MG63 (cell line): ENCODE results near the gene FAM13A. TPM values are rescaled to one million over a fixed set of nuclear protein-coding genes. Genes with fewer than 3 reads are reported as not detected.
"Not testable (repeated sequence)": the region's sequence is repeated elsewhere in the genome, so short reads cannot be mapped to it uniquely, and the experiment has no call there.

Experiments used
- DNase-seq: peaks from one replicate; pipeline ENCODE4 v3.0.0-alpha.2; 2020
- H3K27me3 ChIP-seq: fragments of 250-450 bp; sonication (Bioruptor Pico); 2 replicates; pipeline ENCODE4 v1.5.1; 2020; ENCODE audit warnings: mild to moderate bottlenecking, moderate library complexity
- H3K36me3 ChIP-seq: fragments of 250-450 bp; sonication (Bioruptor Pico); 2 replicates; pipeline ENCODE4 v1.5.1; 2020; ENCODE audit warnings: mild to moderate bottlenecking, moderate library complexity
- H3K4me3 ChIP-seq: fragments of 250-450 bp; sonication (Bioruptor Pico); 2 replicates; pipeline ENCODE4 v1.5.1; 2020; ENCODE audit warnings: mild to moderate bottlenecking, moderate library complexity
- H3K9me3 ChIP-seq: fragments of 250-450 bp; sonication (Bioruptor Pico); 2 replicates; pipeline ENCODE4 v1.5.1; 2020; ENCODE audit warnings: mild to moderate bottlenecking, moderate library complexity
- total RNA-seq: library from RNA; depleted of rRNA; stranded (reverse); fragments of >200 nt; shearing (Covaris generic); gene quantifications from 2 replicates; pipeline ENCODE4 v1.2.3, GENCODE V29; 2014; ENCODE audit warnings: low replicate concordance

The FAM13A gene
- total RNA-seq, 1 experiment from 2014 or later: 6.4 TPM

DNA sequence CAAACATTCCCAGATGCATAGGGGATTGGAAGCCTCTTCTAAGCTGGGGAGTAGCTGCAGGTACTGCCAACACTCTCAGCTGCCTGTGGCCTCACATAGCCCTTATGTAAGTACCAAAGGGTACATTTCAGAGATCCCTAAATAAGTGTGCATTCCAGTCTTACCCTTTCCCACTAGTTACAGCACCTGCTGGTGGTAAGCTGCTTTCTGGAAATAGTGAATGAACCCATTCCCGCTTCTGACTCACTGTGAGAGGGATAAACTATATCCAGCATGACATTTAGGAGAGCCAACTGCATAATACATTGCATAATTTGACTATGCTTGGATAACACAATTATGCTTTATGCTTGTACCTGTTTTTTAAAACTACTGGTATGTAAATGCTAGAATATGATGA, 149.0 kb downstream of the FAM13A start:
- Histone ChIP-seq H3K36me3 (no peaks in the 10 kb centered on the region), H3K9me3 (no peaks in the 10 kb centered on the region), H3K4me3 (no peak overlapping the region), H3K27me3 (no peaks in the 10 kb centered on the region)
- peak; percentile 3 for DNase-seq

DNA sequence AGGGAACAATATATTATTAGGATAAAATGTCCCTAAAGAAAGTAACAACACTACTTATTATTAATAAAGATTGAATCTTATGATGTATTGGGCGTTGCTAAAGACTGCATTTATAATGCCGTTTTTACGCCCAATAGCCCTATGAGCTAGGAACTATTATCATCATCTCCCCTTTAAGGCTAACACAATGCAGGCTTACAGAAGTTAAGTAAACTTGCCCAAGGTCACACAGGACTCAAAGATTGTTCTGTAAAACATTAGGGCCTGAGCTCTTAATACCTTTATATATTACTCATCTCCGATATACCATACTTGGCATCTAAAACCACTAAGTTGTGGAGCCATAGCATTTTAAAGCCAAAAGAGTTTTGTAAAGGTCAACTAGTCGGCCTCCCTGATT, 149.5 kb downstream of the FAM13A start:
- H3K36me3 ChIP-seq: no peaks in the 10 kb centered on the region
- no peaks in the 10 kb centered on the region for H3K9me3 ChIP-seq
- no peak overlapping the region for H3K4me3 ChIP-seq
- H3K27me3 ChIP-seq: no peaks in the 10 kb centered on the region
- no peak for DNase-seq

DNA sequence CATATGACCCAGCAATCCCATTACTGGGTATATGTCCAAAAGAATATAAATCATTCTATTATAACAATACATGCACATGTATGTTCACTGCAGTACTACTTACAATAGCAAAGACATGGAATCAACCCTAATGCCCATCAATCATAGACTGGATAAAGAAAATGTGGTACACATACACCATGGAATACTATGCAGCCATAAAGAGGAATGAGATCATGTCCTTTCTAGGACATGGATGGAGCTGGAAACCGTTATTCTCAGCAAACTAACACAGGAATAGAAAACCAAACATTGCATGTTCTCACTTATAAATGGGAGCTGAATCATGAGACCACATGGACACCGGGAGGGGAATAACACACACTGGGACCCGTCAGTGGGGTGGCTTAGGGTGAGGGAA, 152.7 kb downstream of the FAM13A start:
- DNase-seq, H3K36me3 ChIP-seq, H3K27me3 ChIP-seq, H3K4me3 ChIP-seq, H3K9me3 ChIP-seq: not testable (repeated sequence)

DNA sequence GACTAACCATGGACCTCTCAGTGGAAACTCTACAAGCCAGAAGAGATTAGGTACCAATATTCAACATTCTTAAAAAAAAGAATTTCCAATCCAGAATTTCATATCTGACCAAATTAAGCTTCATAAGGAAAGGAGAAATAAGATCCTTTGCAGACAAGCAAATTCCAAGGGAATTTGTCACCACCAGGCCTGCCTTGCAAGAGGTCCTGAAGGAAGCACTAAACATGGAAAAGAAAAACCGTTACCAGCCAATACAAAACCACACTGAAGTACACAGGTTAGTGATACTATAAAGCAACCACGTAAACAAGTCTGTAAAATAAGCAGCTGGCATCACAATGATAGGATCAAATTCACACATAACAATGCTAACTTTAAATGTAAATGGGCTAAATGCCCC, 156.6 kb downstream of the FAM13A start:
- no peaks in the 10 kb centered on the region for H3K9me3 ChIP-seq
- H3K36me3 ChIP-seq: no peaks in the 10 kb centered on the region
- no peak overlapping the region for H3K4me3 ChIP-seq
- H3K27me3 ChIP-seq: no peaks in the 10 kb centered on the region
- DNase-seq: peak; percentile 10

- no peak overlapping the region for H3K4me3 ChIP-seq
- DNase-seq: no peak
These were observed 159.2 kb downstream of the FAM13A start for GRCh38 chr4:88897752-88898151.

GRCh38 chr4:88897180-88897579, 159.8 kb downstream of the FAM13A start:
- no peaks in the 10 kb centered on the region for H3K27me3 ChIP-seq
- H3K36me3 ChIP-seq: no peaks in the 10 kb centered on the region
- H3K9me3 ChIP-seq: no peaks in the 10 kb centered on the region
- no peak overlapping the region for H3K4me3 ChIP-seq
- no peak for DNase-seq

More at GRCh38 chr4:88897752-88898151, 159.2 kb downstream of the FAM13A start:
- no peaks in the 10 kb centered on the region for H3K9me3 ChIP-seq
- no peaks in the 10 kb centered on the region for H3K27me3 ChIP-seq
- H3K36me3 ChIP-seq: no peaks in the 10 kb centered on the region

DNA sequence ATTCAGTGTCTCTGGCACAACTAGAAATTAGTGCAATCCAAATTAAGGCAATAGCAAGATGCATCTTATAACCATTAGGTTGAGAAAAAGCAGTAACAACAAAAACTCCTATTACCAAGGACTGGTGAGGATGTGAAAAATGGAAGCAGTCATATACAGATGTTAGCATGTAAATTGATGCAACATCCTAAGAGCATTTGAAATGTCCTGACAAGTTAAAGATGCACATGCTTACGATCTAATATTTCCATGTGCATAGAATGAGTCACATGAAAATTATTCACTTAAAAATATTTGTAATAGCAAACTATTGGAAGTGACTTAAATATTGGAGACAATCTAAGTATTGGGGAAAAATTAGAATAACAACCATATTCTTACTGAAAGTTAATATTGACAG, 163.0 kb downstream of the FAM13A start:
- Histone ChIP-seq H3K27me3 (no peaks in the 10 kb centered on the region), H3K9me3 (no peaks in the 10 kb centered on the region), H3K36me3 (no peaks in the 10 kb centered on the region), H3K4me3 (no peak overlapping the region)
- DNase-seq: no peak

DNA sequence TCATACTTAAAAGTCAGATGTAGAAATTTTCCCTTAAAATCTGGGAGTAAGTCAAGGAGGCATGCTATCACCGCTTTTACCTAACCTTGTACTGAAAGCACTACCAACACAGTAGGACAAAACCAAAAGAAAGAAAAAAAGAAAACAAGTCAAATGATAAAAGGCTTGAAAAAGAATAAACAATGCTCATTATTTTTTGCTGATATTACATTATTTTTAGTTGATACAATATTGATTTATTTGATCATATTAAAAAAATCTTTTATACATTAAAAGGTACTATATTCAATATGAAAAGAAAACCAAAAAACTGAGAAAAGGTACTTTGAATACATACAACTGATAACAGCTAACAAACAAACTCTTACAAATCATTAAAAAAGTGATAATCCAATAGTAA, 164.3 kb downstream of the FAM13A start:
- Histone ChIP-seq H3K27me3 (no peaks in the 10 kb centered on the region), H3K36me3 (no peaks in the 10 kb centered on the region), H3K4me3 (no peak overlapping the region), H3K9me3 (no peaks in the 10 kb centered on the region)
- DNase-seq: no peak

GRCh38 chr4:88891636-88892035, 165.3 kb downstream of the FAM13A start:
- Histone ChIP-seq H3K4me3 (no peak overlapping the region), H3K27me3 (no peaks in the 10 kb centered on the region)
- DNase-seq: no peak

DNA sequence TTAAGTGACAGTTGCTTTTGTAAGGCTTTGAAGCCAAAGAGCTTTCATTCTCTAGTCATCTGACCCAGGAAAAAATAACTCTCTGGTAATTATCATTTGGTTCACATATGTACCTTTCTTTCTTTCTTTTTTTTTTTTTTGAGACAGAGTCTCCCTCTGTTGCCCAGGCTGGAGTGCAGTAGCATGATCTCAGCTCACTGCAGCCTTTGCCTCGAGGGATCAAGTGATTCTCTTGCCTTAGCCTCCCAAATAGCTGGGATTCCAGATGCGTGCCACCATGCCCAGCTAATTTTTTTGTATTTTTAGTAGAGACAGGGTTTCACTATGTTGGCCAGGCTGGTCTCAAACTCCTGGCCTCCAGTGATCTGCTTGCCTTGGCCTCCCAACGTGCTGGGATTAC, 169.6 kb downstream of the FAM13A start:
- not testable (repeated sequence) for H3K36me3 ChIP-seq, DNase-seq, H3K27me3 ChIP-seq, H3K9me3 ChIP-seq, H3K4me3 ChIP-seq

More at GRCh38 chr4:88891636-88892035, 165.3 kb downstream of the FAM13A start:
- Histone ChIP-seq H3K36me3 (no peaks in the 10 kb centered on the region), H3K9me3 (no peaks in the 10 kb centered on the region)

DNA sequence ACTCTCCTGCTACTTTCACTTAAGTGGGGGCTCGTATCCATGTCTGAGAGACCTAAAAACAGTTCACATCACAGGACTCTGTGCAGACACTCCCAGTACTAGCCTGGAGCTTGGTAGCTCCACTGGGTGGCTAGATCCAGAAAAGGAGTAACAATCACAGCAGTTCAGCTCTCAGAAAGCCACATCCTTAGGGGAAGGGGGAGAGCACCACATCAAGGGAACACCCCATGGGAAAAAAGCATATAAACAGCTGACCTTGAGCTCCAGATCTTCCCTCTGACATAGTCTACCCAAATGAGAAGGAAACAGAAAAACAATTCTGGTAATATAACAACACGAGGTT, 175.8 kb downstream of the FAM13A start:
- Histone ChIP-seq H3K4me3 (no peak overlapping the region), H3K27me3 (no peaks in the 10 kb centered on the region), H3K36me3 (no peaks in the 10 kb centered on the region), H3K9me3 (no peaks in the 10 kb centered on the region)
- no peak for DNase-seq

GRCh38 chr4:88880501-88881226, 176.3 kb downstream of the FAM13A start:
- no peaks in the 10 kb centered on the region for H3K27me3 ChIP-seq
- H3K9me3 ChIP-seq: no peaks in the 10 kb centered on the region
- H3K36me3 ChIP-seq: no peaks in the 10 kb centered on the region
- no peak for DNase-seq
- H3K4me3 ChIP-seq: no peak overlapping the region

DNA sequence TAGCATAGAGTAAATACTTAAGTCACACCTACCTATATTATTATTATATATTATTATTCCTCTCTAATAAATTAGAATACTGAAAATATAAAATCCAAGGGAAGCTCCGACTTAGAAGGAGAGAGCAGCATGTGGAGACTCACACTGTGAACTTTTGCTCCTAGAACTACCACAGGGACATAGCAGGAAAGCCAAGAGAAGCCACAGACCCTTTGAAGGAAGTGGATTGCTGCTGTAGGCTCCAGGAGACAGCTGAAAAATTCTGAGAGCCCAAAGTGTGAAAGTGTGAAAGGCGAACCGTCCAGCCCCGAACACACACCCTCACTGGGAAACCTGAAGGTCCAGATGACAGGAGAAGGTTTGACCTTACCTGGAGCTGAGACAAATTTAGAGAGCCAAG, 177.0 kb downstream of the FAM13A start:
- Histone ChIP-seq H3K27me3 (no peaks in the 10 kb centered on the region), H3K9me3 (no peaks in the 10 kb centered on the region), H3K36me3 (no peaks in the 10 kb centered on the region), H3K4me3 (no peak overlapping the region)
- DNase-seq: no peak

GRCh38 chr4:88878642-88879041, 178.3 kb downstream of the FAM13A start:
- H3K27me3 ChIP-seq: no peaks in the 10 kb centered on the region

DNA sequence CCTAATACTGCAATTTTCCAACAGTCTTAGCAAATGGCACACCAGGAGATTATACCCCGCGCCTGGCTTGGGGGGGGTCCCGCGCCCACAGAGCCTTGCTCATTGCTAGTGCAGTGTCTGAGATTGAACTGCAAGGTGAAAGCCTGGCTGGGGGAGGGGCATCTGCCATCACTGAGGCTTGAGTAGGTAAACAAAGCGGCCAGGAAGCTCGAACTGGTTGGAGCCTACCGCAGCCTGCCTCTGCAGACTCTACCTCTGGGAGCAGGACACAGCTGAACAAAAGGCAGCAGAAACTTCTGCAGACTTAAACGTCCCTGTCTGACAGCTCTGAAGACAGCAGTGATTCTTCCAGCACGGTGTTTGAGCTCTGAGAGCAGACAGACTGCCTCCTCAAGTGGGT, 186.6 kb downstream of the FAM13A start:
- Histone ChIP-seq H3K27me3 (no peaks in the 10 kb centered on the region), H3K9me3 (no peaks in the 10 kb centered on the region), H3K36me3 (no peaks in the 10 kb centered on the region), H3K4me3 (no peak overlapping the region)
- DNase-seq: no peak

More at GRCh38 chr4:88878642-88879041, 178.3 kb downstream of the FAM13A start:
- DNase-seq: no peak
- H3K4me3 ChIP-seq: no peak overlapping the region
- H3K36me3 ChIP-seq: no peaks in the 10 kb centered on the region
- H3K9me3 ChIP-seq: no peaks in the 10 kb centered on the region

DNA sequence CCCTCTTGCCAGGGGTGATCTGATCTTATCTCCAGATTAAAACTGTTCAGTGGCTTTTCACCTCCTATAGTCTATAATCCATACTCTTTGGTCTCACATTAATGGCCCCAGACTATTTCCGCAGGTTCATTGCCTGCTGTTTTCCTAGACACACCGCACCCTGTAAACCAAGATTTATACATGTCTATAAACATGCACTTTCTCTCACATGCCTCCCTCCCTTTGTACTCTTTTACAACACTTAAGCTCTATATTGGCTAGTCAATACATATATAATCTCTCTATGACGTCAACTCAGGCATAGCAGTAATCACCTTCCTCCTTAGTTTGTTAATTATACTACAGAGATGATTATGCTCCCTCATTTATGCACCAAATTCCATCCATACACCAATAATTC, 188.5 kb downstream of the FAM13A start:
- Histone ChIP-seq H3K27me3 (no peaks in the 10 kb centered on the region), H3K36me3 (no peaks in the 10 kb centered on the region), H3K4me3 (no peak overlapping the region), H3K9me3 (no peaks in the 10 kb centered on the region)
- DNase-seq: no peak

GRCh38 chr4:88866862-88867550, 190.0 kb downstream of the FAM13A start:
- H3K27me3 ChIP-seq: no peaks in the 10 kb centered on the region
- H3K36me3 ChIP-seq: no peaks in the 10 kb centered on the region
- no peaks in the 10 kb centered on the region for H3K9me3 ChIP-seq
- H3K4me3 ChIP-seq: no peak overlapping the region
- no peak for DNase-seq

DNA sequence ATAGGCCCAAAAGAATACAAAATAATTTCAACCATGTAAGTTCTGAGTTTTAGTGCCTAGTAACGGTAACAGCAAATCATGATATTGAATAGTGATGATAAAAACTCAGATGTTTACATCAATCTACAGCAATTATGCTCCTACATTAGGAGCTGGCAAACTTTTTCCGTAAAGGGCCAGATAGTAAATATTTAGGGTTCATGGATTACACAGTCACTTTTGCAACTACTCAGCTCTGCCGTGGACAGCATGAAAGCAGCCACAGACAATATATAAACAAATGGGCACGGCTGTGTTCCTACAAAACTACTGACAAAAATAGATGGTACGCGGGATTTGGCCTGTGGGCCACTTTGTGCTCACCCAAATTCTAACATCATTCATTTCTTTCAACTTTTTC, 191.5 kb downstream of the FAM13A start:
- H3K9me3 ChIP-seq: no peaks in the 10 kb centered on the region
- H3K27me3 ChIP-seq: no peaks in the 10 kb centered on the region
- DNase-seq: no peak
- no peaks in the 10 kb centered on the region for H3K36me3 ChIP-seq
- H3K4me3 ChIP-seq: no peak overlapping the region
